ENCODE results near the gene GHRHR. TPM values are rescaled to one million over a fixed set of nuclear protein-coding genes. Genes with fewer than 3 reads are reported as not detected.
A peak's percentile ranks its signal among the peaks of the same experiment; 100 is the strongest.

Gene GHRHR
- total and polyA plus RNA-seq, 2 donors from 2014 or later, result 0.75 TPM; not detected in 1

GRCh38 chr7:30930621-30931020 is 33.1 kb upstream of the GHRHR start:
- H3K9ac ChIP-seq (ENCODE audit: low read length in 3 of 3), result no peak overlapping the region
- no peak for FAIRE-seq

GRCh38 chr7:30931161-30931928 is 32.4 kb upstream of the GHRHR start:
- TF ChIP-seq CTCF (IDR thresholded peaks at IDR 0.05; ENCODE audit: borderline replicate concordance, extremely low read depth, insufficient read depth), result no peak
- intact Hi-C loops (cut with DNase I), result no loop called here
- H3K9me3 ChIP-seq (ENCODE audit: control insufficient read depth in 2 of 3, insufficient read depth in 1 of 3, low read length in 3 of 3), result peaks cover 0 to 9% (median 0%) of the 10 kb centered on the region in 3 donors
- DNase-seq (peak; percentile 52 to 74 (median 66)), FAIRE-seq (no peak)
- H3K4me3 ChIP-seq (ENCODE audit: low read length in 3 of 3), result peak overlapping the region in 1 of 3 donors; percentile 51
- peak overlapping the region; percentile 55 to 78 for H3K27ac ChIP-seq (ENCODE audit: low read depth in 2 of 2, low read length in 2 of 2)
- no peaks in the 10 kb centered on the region for H3K36me3 ChIP-seq (ENCODE audit: control insufficient read depth in 2 of 3, insufficient read depth in 3 of 3, low read length in 3 of 3)
- peak overlapping the region in 1 of 3 donors; percentile 55 for H3K9ac ChIP-seq (ENCODE audit: low read length in 3 of 3)
- H3K27me3 ChIP-seq (ENCODE audit: control insufficient read depth, insufficient read depth, low read length), result no peaks in the 10 kb centered on the region
- peaks cover 0 to 19% (median 7%) of the 10 kb centered on the region in 3 donors for H3K4me1 ChIP-seq (ENCODE audit: control insufficient read depth in 2 of 3, insufficient read depth in 2 of 3, low read depth in 1 of 3, low read length in 3 of 3)

More at GRCh38 chr7:30930621-30931020, 33.1 kb upstream of the GHRHR start:
- intact Hi-C loops (cut with DNase I), result no loop called here
- peaks cover 0 to 9% (median 0%) of the 10 kb centered on the region in 3 donors for H3K9me3 ChIP-seq (ENCODE audit: control insufficient read depth in 2 of 3, insufficient read depth in 1 of 3, low read length in 3 of 3)
- H3K4me1 ChIP-seq (ENCODE audit: control insufficient read depth in 2 of 3, insufficient read depth in 2 of 3, low read depth in 1 of 3, low read length in 3 of 3), result peaks cover 0 to 19% (median 7%) of the 10 kb centered on the region in 3 donors
- H3K27ac ChIP-seq (ENCODE audit: low read depth in 2 of 2, low read length in 2 of 2), result peak overlapping the region; percentile 50 to 61
- H3K4me3 ChIP-seq (ENCODE audit: low read length in 3 of 3), result no peak overlapping the region
- H3K36me3 ChIP-seq (ENCODE audit: control insufficient read depth in 2 of 3, insufficient read depth in 3 of 3, low read length in 3 of 3), result peaks cover 0 to 7% (median 0%) of the 10 kb centered on the region in 3 donors
- TF ChIP-seq CTCF (IDR thresholded peaks at IDR 0.05; ENCODE audit: borderline replicate concordance, extremely low read depth, insufficient read depth), result no peak
- H3K27me3 ChIP-seq (ENCODE audit: control insufficient read depth, insufficient read depth, low read length), result no peaks in the 10 kb centered on the region
- peak in 3 of 5 donors; percentile 11 to 36 (median 34) for DNase-seq

GRCh38 chr7:30931929-30932540 is 31.7 kb upstream of the GHRHR start:
- no peak for TF ChIP-seq CTCF (IDR thresholded peaks at IDR 0.05; ENCODE audit: borderline replicate concordance, extremely low read depth, insufficient read depth)
- DNase-seq (peak in 1 of 5 donors; percentile 32), FAIRE-seq (no peak)
- H3K9me3 ChIP-seq (ENCODE audit: control insufficient read depth in 2 of 3, insufficient read depth in 1 of 3, low read length in 3 of 3), result peaks cover 0 to 4% (median 0%) of the 10 kb centered on the region in 3 donors
- H3K4me1 ChIP-seq (ENCODE audit: control insufficient read depth in 2 of 3, insufficient read depth in 2 of 3, low read depth in 1 of 3, low read length in 3 of 3), result peaks cover 0 to 25% (median 10%) of the 10 kb centered on the region in 3 donors
- peak overlapping the region; percentile 55 to 78 for H3K27ac ChIP-seq (ENCODE audit: low read depth in 2 of 2, low read length in 2 of 2)
- no peaks in the 10 kb centered on the region for H3K27me3 ChIP-seq (ENCODE audit: control insufficient read depth, insufficient read depth, low read length)
- intact Hi-C loops (cut with DNase I), result no loop called here
- H3K36me3 ChIP-seq (ENCODE audit: control insufficient read depth in 2 of 3, insufficient read depth in 3 of 3, low read length in 3 of 3), result no peaks in the 10 kb centered on the region
- H3K9ac ChIP-seq (ENCODE audit: low read length in 3 of 3), result peak overlapping the region in 1 of 3 donors; percentile 55
- peak overlapping the region in 1 of 3 donors; percentile 51 for H3K4me3 ChIP-seq (ENCODE audit: low read length in 3 of 3)

Measured in kidney (tissue), 14 donors.